GM12878 (cell line): ENCODE results near the gene CSH1. TPM values are rescaled to one million over a fixed set of nuclear protein-coding genes. Genes with fewer than 3 reads are reported as not detected.

Experiments
- ATAC-seq: fragments of 200-7000 bp; cut with Tn5 transposase; 3 replicates; pipeline ENCODE4 v1.9.1; 2020; ENCODE audit warnings: mild to moderate bottlenecking, moderate library complexity
- BruUV-seq: library from RNA; stranded (reverse); fragments of 400-500 nt; replicated peaks from 2 replicates; lab custom pipeline; 2021; lab: Mats Ljungman, UMichigan
- CTCF ChIA-PET: fragments of 300-600 bp; sonication (Branson Sonifier 250); formaldehyde crosslinking; extraction: SDS; loops from one replicate; lab custom pipeline; 2021; ENCODE audit warnings: inconsistent platforms; lab: Yijun Ruan, JAX
- POLR2A ChIA-PET: fragments of 350-600 bp; formaldehyde crosslinking; extraction: SDS; loops from one replicate; lab custom pipeline; 2021; ENCODE audit warnings: inconsistent platforms; lab: Charles Lee
- RAD21 ChIA-PET: fragments of 300-600 bp; sonication (Branson Sonifier 250); formaldehyde crosslinking; loops from one replicate; lab custom pipeline; 2023; ENCODE audit warnings: antibody characterized with exemption; ENCODE audit not compliant: unreplicated experiment; lab: Charles Lee
- SMC1A ChIA-PET: fragments of 300-600 bp; sonication (Branson Sonifier 250); formaldehyde crosslinking; loops from one replicate; lab custom pipeline; 2023; ENCODE audit not compliant: unreplicated experiment, uncharacterized antibody; lab: Charles Lee
- DNase-seq: peaks from one replicate; pipeline ENCODE4 v3.0.0-alpha.2; 2011; ENCODE audit warnings: low read depth, low spot score
- FAIRE-seq: peaks from 3 replicates; lab custom pipeline; 2011; peaks lifted over from hg19 to GRCh38; lab: Jason Lieb, UNC
- H2AFZ ChIP-seq: 2 replicates; pipeline ENCODE4 v1.6.0; 2011; ENCODE audit warnings: low read depth, low read length, control low read depth; ENCODE audit not compliant: control insufficient read depth
- H3K27ac ChIP-seq: 2 replicates; pipeline ENCODE4 v1.5.1; 2011; ENCODE audit warnings: control low read depth; ENCODE audit not compliant: control insufficient read depth, insufficient read depth
- H3K27me3 ChIP-seq, 2 experiments: replicated peaks in 1 of 2; 2 replicates each; pipeline versions ENCODE4 v1.6.0 to v1.6.1; 2011; ENCODE audit warnings: low read length in 1 of 2; ENCODE audit not compliant: control insufficient read depth in 2 of 2, insufficient read depth in 2 of 2
- H3K36me3 ChIP-seq, 2 experiments: 2 replicates each; pipeline ENCODE4 v1.5.1; 2011; ENCODE audit warnings: low read length in 1 of 2; ENCODE audit not compliant: control insufficient read depth in 2 of 2, insufficient read depth in 2 of 2
- H3K4me1 ChIP-seq: 2 replicates; pipeline ENCODE4 v1.6.1; 2011; ENCODE audit warnings: mild to moderate bottlenecking, low read length, moderate library complexity, mixed read lengths; ENCODE audit not compliant: control insufficient read depth, insufficient read depth
- H3K4me2 ChIP-seq: 2 replicates; pipeline ENCODE4 v1.6.0; 2011; ENCODE audit warnings: control low read depth; ENCODE audit not compliant: control insufficient read depth, insufficient read depth
- H3K4me3 ChIP-seq: fragments of 200-600 bp; sonication (generic); 2 replicates; pipeline ENCODE4 v1.5.1; 2016
- H3K79me2 ChIP-seq: 2 replicates; pipeline ENCODE4 v1.6.0; 2011; ENCODE audit warnings: low read length; ENCODE audit not compliant: control insufficient read depth, insufficient read depth
- H3K9ac ChIP-seq: 2 replicates; pipeline ENCODE4 v1.8.0; 2011; ENCODE audit warnings: low read length, control low read depth, mixed read lengths; ENCODE audit not compliant: control insufficient read depth, insufficient read depth
- H3K9me3 ChIP-seq: replicated peaks from 3 replicates; pipeline ENCODE4 v1.5.1; 2011; ENCODE audit warnings: mild to moderate bottlenecking, low read length; ENCODE audit not compliant: control insufficient read depth, insufficient read depth
- H4K20me1 ChIP-seq: 2 replicates; pipeline ENCODE4 v1.6.0; 2011; ENCODE audit not compliant: control insufficient read depth, insufficient read depth
- BHLHE40 ChIP-seq, 2 experiments: fragments of 450-650 bp in 1 of 2; IDR thresholded peaks; 2 replicates each; pipeline ENCODE4 v1.6.1; 2011 to 2017; ENCODE audit warnings: low read depth in 2 of 2, borderline replicate concordance in 1 of 2, improper control_type of control experiment in 1 of 2, low read length in 1 of 2, mild to moderate bottlenecking in 1 of 2
- BMI1 ChIP-seq: fragments of 450-650 bp; IDR thresholded peaks from 2 replicates; pipeline ENCODE4 v1.6.1; 2016; ENCODE audit warnings: mild to moderate bottlenecking, moderate library complexity, borderline replicate concordance
- CEBPB ChIP-seq, 2 experiments: fragments of 150-350 bp in 1 of 2; IDR thresholded peaks; 2 replicates each; pipeline ENCODE4 v1.6.1; 2012 to 2014; ENCODE audit warnings: low read depth in 2 of 2, low read length in 2 of 2, borderline replicate concordance in 1 of 2, inconsistent platforms in 1 of 2
- EP300 ChIP-seq, 2 experiments: fragments of 150-350 bp in 1 of 2; IDR thresholded peaks; 2 replicates each; pipeline ENCODE4 v1.6.1; 2011 to 2012; ENCODE audit warnings: low read depth in 2 of 2, low read length in 2 of 2, borderline replicate concordance in 1 of 2, improper control_type of control experiment in 1 of 2, inconsistent platforms in 1 of 2; ENCODE audit not compliant: control insufficient read depth in 1 of 2
- FOS ChIP-seq: IDR thresholded peaks from 3 replicates; pipeline ENCODE4 v1.6.1; 2011; ENCODE audit warnings: borderline replicate concordance; ENCODE audit not compliant: insufficient read length; ENCODE audit errors: extremely low read depth
- GATAD2B ChIP-seq: fragments of 450-650 bp; conservative IDR thresholded peaks from 2 replicates; pipeline ENCODE4 v1.6.1; 2017; ENCODE audit warnings: low read depth, mild to moderate bottlenecking, moderate library complexity
- HDAC2 ChIP-seq: fragments of 200-600 bp; sonication (generic); IDR thresholded peaks from 2 replicates; pipeline ENCODE4 v1.6.1; 2017
- IKZF2 ChIP-seq, 2 experiments: fragments of 450-650 bp; IDR thresholded peaks; 2 replicates each; pipeline ENCODE4 v1.6.1; 2017; ENCODE audit warnings: mild to moderate bottlenecking in 2 of 2, moderate library complexity in 2 of 2
- JUNB ChIP-seq: IDR thresholded peaks from 2 replicates; pipeline ENCODE4 v1.6.1; 2016; ENCODE audit warnings: antibody characterized with exemption, mild to moderate bottlenecking
- MEF2B ChIP-seq: fragments of 450-650 bp; IDR thresholded peaks from 2 replicates; pipeline ENCODE4 v1.6.1; 2018; ENCODE audit warnings: mild to moderate bottlenecking, moderate library complexity; ENCODE audit not compliant: partially characterized antibody, poor library complexity, severe bottlenecking
- MXI1 ChIP-seq: fragments of 150-350 bp; IDR thresholded peaks from 2 replicates; pipeline ENCODE4 v1.6.1; 2011; ENCODE audit warnings: low read depth, mild to moderate bottlenecking, inconsistent platforms, low read length, improper control_type of control experiment
- POLR2A ChIP-seq: IDR thresholded peaks from 2 replicates; pipeline ENCODE4 v1.6.1; 2011; ENCODE audit warnings: low read depth, mild to moderate bottlenecking, low read length
- SREBF2 ChIP-seq: IDR thresholded peaks from 2 replicates; pipeline ENCODE4 v1.6.1; 2012; ENCODE audit warnings: mild to moderate bottlenecking, low read length
- TARDBP ChIP-seq: IDR thresholded peaks from 2 replicates; pipeline ENCODE4 v1.6.1; 2016; ENCODE audit warnings: borderline replicate concordance
- TCF7 ChIP-seq: IDR thresholded peaks from 2 replicates; pipeline ENCODE4 v1.6.1; 2014; ENCODE audit warnings: antibody characterized with exemption, borderline replicate concordance
- USF2 ChIP-seq: IDR thresholded peaks from 2 replicates; pipeline ENCODE4 v1.6.1; 2011; ENCODE audit warnings: low read depth, low read length, improper control_type of control experiment, borderline replicate concordance
- WGBS: methylation state at CpG from one replicate; pipeline ENCODE4 v1.1.6; 2016; ENCODE audit warnings: low lambda C conversion rate; ENCODE audit not compliant: insufficient replicate concordance, insufficient coverage; ENCODE audit errors: missing lambda C conversion rate; 5-methylcytosine and 5-hydroxymethylcytosine counted together
- in situ Hi-C: fragments of 300-500 bp; cut with MboI; formaldehyde crosslinking; loops from 9 replicates; pipeline ENCODE4 v1.14.3; 2018; ENCODE audit warnings: mixed read lengths
- intact Hi-C: fragments of 100-400 bp; cut with micrococcal nuclease; formaldehyde crosslinking; loops from one replicate; pipeline ENCODE4 v1.14.2; 2022; ENCODE audit not compliant: unreplicated experiment
- polyA plus RNA-seq, 11 experiments: library from polyadenylated mRNA; depleted of rRNA in 4 of 11; unstranded in 6 of 11; stranded (reverse) in 5 of 11; fragments of >200 nt; fragmentation: Nextera tagmentation in 4 of 11; fragmentation: Illumina TruSeq in 1 of 11; extraction: Ambion mirVana in 4 of 11; extraction: Trizol in 1 of 11; gene quantifications; 1 replicate in 1 of 11; 2 replicates in 10 of 11; pipeline versions ENCODE4 v1.2.1 to v1.2.3, GENCODE V29; 2011 to 2016; ENCODE audit warnings: inconsistent platforms in 2 of 11, missing spikeins in 2 of 11, low read depth in 1 of 11
- total RNA-seq, 4 experiments: library from RNA; depleted of rRNA in 3 of 4; stranded (reverse); fragments of >200 nt in 3 of 4; fragmentation: Illumina TruSeq in 1 of 4; extraction: Trizol in 1 of 4; gene quantifications; 2 replicates each; pipeline versions ENCODE4 v1.2.1 to v1.2.3, GENCODE V29; 2013 to 2021
- TF ChIP-seq, protein P1 (sequence below): IDR thresholded peaks from 2 replicates; pipeline ENCODE4 v1.6.1; 2011; ENCODE audit warnings: mild to moderate bottlenecking, low read depth, low read length, moderate library complexity; ENCODE audit not compliant: insufficient replicate concordance

Gene CSH1
- total and polyA plus RNA-seq, 10 of the 15 experiments (the other 5 are each of a cell fraction or from before 2014, with no cell fraction given) = not detected

- Histone ChIP-seq H3K27ac (no peak overlapping the region), H3K36me3 (no peaks in the 10 kb centered on the region), H3K27me3 (peaks cover 0 to 1% of the 10 kb centered on the region in 2 experiments; a peak in 1 of 4 replicates), H3K9ac (no peak overlapping the region), H3K4me3 (no peak overlapping the region), H3K4me2 (no peak overlapping the region), H3K4me1 (no peaks in the 10 kb centered on the region), H4K20me1 (no peaks in the 10 kb centered on the region), H3K79me2 (no peaks in the 10 kb centered on the region), H3K9me3 (no peaks in the 10 kb centered on the region), H2AFZ (no peak overlapping the region)
- no peak for ATAC-seq
- TF ChIP-seq JUNB (no peak), TARDBP (no peak), BHLHE40 (IDR thresholded peaks at IDR 0.05; ENCODE audit: borderline replicate concordance in 1 of 2, low read depth in 2 of 2, low read length in 1 of 2) (no peak)
- BruUV-seq = no TSS peak
- intact Hi-C loops (no loop called here), in situ Hi-C loops (no loop called here)
- ChIA-PET CTCF (interaction anchor here (0.8 to 3.0 kb wide), 3 partner anchors 11 to 83 kb away, joined by 3 to 16 read pairs (median 4); no protein-coding TSS in a partner anchor), RAD21 (no interaction called here), POLR2A (no interaction called here), SMC1A (no interaction called here)
- whole genome bisulfite sequencing = 54% methylated on average over 5 of the region's 5 CpGs
- no peak for DNase-seq
- FAIRE-seq = no peak
Observed at GRCh38 chr17:63854709-63855108, 41.7 kb downstream of the CSH1 start.

DNA sequence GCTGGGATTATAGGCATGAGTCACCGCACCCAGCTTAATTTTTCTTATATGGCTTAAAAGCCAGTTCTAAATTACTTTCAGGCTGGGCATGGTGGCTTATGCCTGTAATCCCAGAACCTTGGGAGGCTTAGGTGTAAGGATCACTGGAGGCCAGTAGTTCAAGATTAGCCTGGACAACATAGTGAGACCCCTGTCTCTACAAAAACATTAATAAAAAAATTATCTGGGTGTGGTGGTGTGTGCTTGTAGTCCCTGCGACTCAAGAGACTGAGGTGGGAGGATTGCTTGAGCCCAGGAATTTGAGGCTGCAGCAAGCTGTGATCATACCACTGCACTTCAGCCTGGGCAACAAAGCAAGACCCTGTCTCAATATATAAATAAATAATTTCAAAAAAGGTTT is 43.1 kb downstream of the CSH1 start:
- Histone ChIP-seq H3K27ac (no peak overlapping the region), H3K4me2 (no peak overlapping the region), H4K20me1 (no peaks in the 10 kb centered on the region), H3K9me3 (peaks cover 1% of the 10 kb centered on the region; the same call in 2 of the 3 replicates), H3K79me2 (no peaks in the 10 kb centered on the region), H3K4me3 (no peak overlapping the region), H3K36me3 (no peaks in the 10 kb centered on the region), H3K27me3 (peaks cover 0 to 1% of the 10 kb centered on the region in 2 experiments; a peak in 1 of 4 replicates), H3K4me1 (peaks cover 6% of the 10 kb centered on the region), H2AFZ (no peak overlapping the region), H3K9ac (no peak overlapping the region)
- BruUV-seq = no TSS peak
- POLR2A ChIA-PET = interaction anchor here (0.5 to 0.9 kb wide), 2 partner anchors 167 to 185 kb away, joined by 3 read pairs; partner anchors contain the start of gene ICAM2
- FAIRE-seq = no peak
- SMC1A ChIA-PET = interaction anchor here (0.7 kb wide), 1 partner anchor 99 kb away, joined by 3 read pairs; no protein-coding TSS in a partner anchor
- in situ Hi-C loops (no loop called here), intact Hi-C loops (no loop called here)
- CTCF ChIA-PET = interaction anchor here (1.3 to 1.6 kb wide), 3 partner anchors 12 to 93 kb away, joined by 3 to 6 read pairs (median 5); no protein-coding TSS in a partner anchor
- DNase-seq = no peak
- no peak for ATAC-seq
- RAD21 ChIA-PET = no interaction called here
- WGBS = 71% methylated on average over 2 of the region's 2 CpGs
- TF ChIP-seq, protein P1, sequence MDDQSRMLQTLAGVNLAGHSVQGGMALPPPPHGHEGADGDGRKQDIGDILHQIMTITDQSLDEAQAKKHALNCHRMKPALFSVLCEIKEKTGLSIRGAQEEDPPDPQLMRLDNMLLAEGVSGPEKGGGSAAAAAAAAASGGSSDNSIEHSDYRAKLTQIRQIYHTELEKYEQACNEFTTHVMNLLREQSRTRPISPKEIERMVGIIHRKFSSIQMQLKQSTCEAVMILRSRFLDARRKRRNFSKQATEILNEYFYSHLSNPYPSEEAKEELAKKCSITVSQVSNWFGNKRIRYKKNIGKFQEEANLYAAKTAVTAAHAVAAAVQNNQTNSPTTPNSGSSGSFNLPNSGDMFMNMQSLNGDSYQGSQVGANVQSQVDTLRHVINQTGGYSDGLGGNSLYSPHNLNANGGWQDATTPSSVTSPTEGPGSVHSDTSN = no peak
- TF ChIP-seq HDAC2 (no peak), POLR2A (no peak), MEF2B (no peak), GATAD2B (no peak), IKZF2 (IDR thresholded peaks at IDR 0.05) (no peak), EP300 (IDR thresholded peaks at IDR 0.05; ENCODE audit: borderline replicate concordance in 1 of 2, control insufficient read depth in 1 of 2, low read depth in 2 of 2, low read length in 2 of 2) (no peak), USF2 (no peak), TCF7 (no peak), BMI1 (no peak), FOS (no peak), SREBF2 (no peak), MXI1 (no peak), CEBPB (IDR thresholded peaks at IDR 0.05; ENCODE audit: borderline replicate concordance in 1 of 2, low read depth in 2 of 2, low read length in 2 of 2) (no peak)
